LNCAP (cell line): ENCODE results near the gene NELL2.

Experiments
- CTCF ChIP-seq: fragments of 450-650 bp; IDR thresholded peaks from 2 replicates; pipeline ENCODE4 v1.5.1; 2017; ENCODE audit warnings: mild to moderate bottlenecking

The NELL2 gene

GRCh38 chr12:44697511-44697910 is 178.6 kb downstream of the NELL2 start:
- TF ChIP-seq CTCF, result no peak

- no peak for TF ChIP-seq CTCF
Measured at GRCh38 chr12:44696542-44696941, 179.6 kb downstream of the NELL2 start.

GRCh38 chr12:44694017-44694416 is 182.1 kb downstream of the NELL2 start:
- no peak for TF ChIP-seq CTCF

GRCh38 chr12:44689587-44689986 is 186.5 kb downstream of the NELL2 start:
- no peak for TF ChIP-seq CTCF

- TF ChIP-seq CTCF, result no peak
Measured at GRCh38 chr12:44677724-44678123, 198.4 kb downstream of the NELL2 start.

GRCh38 chr12:44674875-44675274 is 201.2 kb downstream of the NELL2 start:
- no peak for TF ChIP-seq CTCF

- TF ChIP-seq CTCF, result no peak
Measured at GRCh38 chr12:44673811-44674210, 202.3 kb downstream of the NELL2 start.

GRCh38 chr12:44672042-44672441 is 204.1 kb downstream of the NELL2 start:
- TF ChIP-seq CTCF, result no peak
